ENCODE data around the gene SATL1.

Gene SATL1

GRCh38 chrX:85203461-85203970 lies 40.1 kb downstream of the SATL1 start:
- no peak overlapping the region for H3K27ac ChIP-seq (ENCODE audit: insufficient read depth, low read length, poor library complexity, severe bottlenecking)
- no peak overlapping the region for H3K4me3 ChIP-seq (ENCODE audit: insufficient read depth, low read depth, low read length, poor library complexity, severe bottlenecking)
- H3K9me3 ChIP-seq (ENCODE audit: control insufficient read depth, low read length), result no peaks in the 10 kb centered on the region
- no peaks in the 10 kb centered on the region for H3K4me1 ChIP-seq (ENCODE audit: control insufficient read depth, insufficient read depth, low read length, poor library complexity, severe bottlenecking)
- DNase-seq, result no peak
- H3K36me3 ChIP-seq (ENCODE audit: control insufficient read depth, insufficient read depth, low read length), result no peaks in the 10 kb centered on the region
- H3K27me3 ChIP-seq (replicated peaks; ENCODE audit: control insufficient read depth, insufficient read depth, low read length, poor library complexity, severe bottlenecking), result no peaks in the 10 kb centered on the region

GRCh38 chrX:85196319-85196718 lies 47.3 kb downstream of the SATL1 start:
- Histone ChIP-seq H3K4me1 (ENCODE audit: control insufficient read depth, insufficient read depth, low read length, poor library complexity, severe bottlenecking) (no peaks in the 10 kb centered on the region), H3K27ac (ENCODE audit: insufficient read depth, low read length, poor library complexity, severe bottlenecking) (no peak overlapping the region), H3K9me3 (ENCODE audit: control insufficient read depth, low read length) (no peaks in the 10 kb centered on the region), H3K27me3 (replicated peaks; ENCODE audit: control insufficient read depth, insufficient read depth, low read length, poor library complexity, severe bottlenecking) (no peaks in the 10 kb centered on the region), H3K36me3 (ENCODE audit: control insufficient read depth, insufficient read depth, low read length) (no peaks in the 10 kb centered on the region), H3K4me3 (ENCODE audit: insufficient read depth, low read depth, low read length, poor library complexity, severe bottlenecking) (no peak overlapping the region)
- no peak for DNase-seq

GRCh38 chrX:85159644-85160043 lies 83.9 kb downstream of the SATL1 start:
- Histone ChIP-seq H3K36me3 (ENCODE audit: control insufficient read depth, insufficient read depth, low read length) (no peaks in the 10 kb centered on the region), H3K27me3 (replicated peaks; ENCODE audit: control insufficient read depth, insufficient read depth, low read length, poor library complexity, severe bottlenecking) (no peaks in the 10 kb centered on the region), H3K9me3 (ENCODE audit: control insufficient read depth, low read length) (no peaks in the 10 kb centered on the region), H3K4me3 (ENCODE audit: insufficient read depth, low read depth, low read length, poor library complexity, severe bottlenecking) (no peak overlapping the region), H3K27ac (ENCODE audit: insufficient read depth, low read length, poor library complexity, severe bottlenecking) (no peak overlapping the region), H3K4me1 (ENCODE audit: control insufficient read depth, insufficient read depth, low read length, poor library complexity, severe bottlenecking) (no peaks in the 10 kb centered on the region)
- DNase-seq, result no peak

GRCh38 chrX:85140964-85141363 lies 102.6 kb downstream of the SATL1 start:
- Histone ChIP-seq H3K27ac (ENCODE audit: insufficient read depth, low read length, poor library complexity, severe bottlenecking) (no peak overlapping the region), H3K27me3 (replicated peaks; ENCODE audit: control insufficient read depth, insufficient read depth, low read length, poor library complexity, severe bottlenecking) (no peaks in the 10 kb centered on the region), H3K36me3 (ENCODE audit: control insufficient read depth, insufficient read depth, low read length) (no peaks in the 10 kb centered on the region), H3K9me3 (ENCODE audit: control insufficient read depth, low read length) (no peaks in the 10 kb centered on the region), H3K4me1 (ENCODE audit: control insufficient read depth, insufficient read depth, low read length, poor library complexity, severe bottlenecking) (no peaks in the 10 kb centered on the region), H3K4me3 (ENCODE audit: insufficient read depth, low read depth, low read length, poor library complexity, severe bottlenecking) (no peak overlapping the region)
- no peak for DNase-seq

- Histone ChIP-seq H3K4me3 (ENCODE audit: insufficient read depth, low read depth, low read length, poor library complexity, severe bottlenecking) (no peak overlapping the region), H3K27me3 (replicated peaks; ENCODE audit: control insufficient read depth, insufficient read depth, low read length, poor library complexity, severe bottlenecking) (no peaks in the 10 kb centered on the region), H3K36me3 (ENCODE audit: control insufficient read depth, insufficient read depth, low read length) (no peaks in the 10 kb centered on the region), H3K27ac (ENCODE audit: insufficient read depth, low read length, poor library complexity, severe bottlenecking) (no peak overlapping the region), H3K4me1 (ENCODE audit: control insufficient read depth, insufficient read depth, low read length, poor library complexity, severe bottlenecking) (no peaks in the 10 kb centered on the region), H3K9me3 (ENCODE audit: control insufficient read depth, low read length) (no peaks in the 10 kb centered on the region)
- DNase-seq, result no peak
Measured at GRCh38 chrX:85139422-85139821, 104.2 kb downstream of the SATL1 start.

GRCh38 chrX:85136409-85136808 lies 107.2 kb downstream of the SATL1 start:
- no peaks in the 10 kb centered on the region for H3K27me3 ChIP-seq (replicated peaks; ENCODE audit: control insufficient read depth, insufficient read depth, low read length, poor library complexity, severe bottlenecking)
- no peaks in the 10 kb centered on the region for H3K36me3 ChIP-seq (ENCODE audit: control insufficient read depth, insufficient read depth, low read length)
- H3K4me1 ChIP-seq (ENCODE audit: control insufficient read depth, insufficient read depth, low read length, poor library complexity, severe bottlenecking), result no peaks in the 10 kb centered on the region
- no peak for DNase-seq
- H3K4me3 ChIP-seq (ENCODE audit: insufficient read depth, low read depth, low read length, poor library complexity, severe bottlenecking), result no peak overlapping the region
- no peak overlapping the region for H3K27ac ChIP-seq (ENCODE audit: insufficient read depth, low read length, poor library complexity, severe bottlenecking)
- H3K9me3 ChIP-seq (ENCODE audit: control insufficient read depth, low read length), result no peaks in the 10 kb centered on the region

GRCh38 chrX:85115252-85115651 lies 128.3 kb downstream of the SATL1 start:
- no peak for DNase-seq
- Histone ChIP-seq H3K4me1 (ENCODE audit: control insufficient read depth, insufficient read depth, low read length, poor library complexity, severe bottlenecking) (no peaks in the 10 kb centered on the region), H3K27ac (ENCODE audit: insufficient read depth, low read length, poor library complexity, severe bottlenecking) (no peak overlapping the region), H3K4me3 (ENCODE audit: insufficient read depth, low read depth, low read length, poor library complexity, severe bottlenecking) (no peak overlapping the region), H3K36me3 (ENCODE audit: control insufficient read depth, insufficient read depth, low read length) (no peaks in the 10 kb centered on the region), H3K9me3 (ENCODE audit: control insufficient read depth, low read length) (no peaks in the 10 kb centered on the region), H3K27me3 (replicated peaks; ENCODE audit: control insufficient read depth, insufficient read depth, low read length, poor library complexity, severe bottlenecking) (no peaks in the 10 kb centered on the region)

GRCh38 chrX:85114776-85115175 lies 128.8 kb downstream of the SATL1 start:
- no peaks in the 10 kb centered on the region for H3K9me3 ChIP-seq (ENCODE audit: control insufficient read depth, low read length)
- no peak for DNase-seq
- H3K27ac ChIP-seq (ENCODE audit: insufficient read depth, low read length, poor library complexity, severe bottlenecking), result no peak overlapping the region
- no peaks in the 10 kb centered on the region for H3K27me3 ChIP-seq (replicated peaks; ENCODE audit: control insufficient read depth, insufficient read depth, low read length, poor library complexity, severe bottlenecking)
- no peaks in the 10 kb centered on the region for H3K4me1 ChIP-seq (ENCODE audit: control insufficient read depth, insufficient read depth, low read length, poor library complexity, severe bottlenecking)
- H3K36me3 ChIP-seq (ENCODE audit: control insufficient read depth, insufficient read depth, low read length), result no peaks in the 10 kb centered on the region
- no peak overlapping the region for H3K4me3 ChIP-seq (ENCODE audit: insufficient read depth, low read depth, low read length, poor library complexity, severe bottlenecking)

GRCh38 chrX:85114171-85114570 lies 129.4 kb downstream of the SATL1 start:
- H3K27me3 ChIP-seq (replicated peaks; ENCODE audit: control insufficient read depth, insufficient read depth, low read length, poor library complexity, severe bottlenecking), result no peaks in the 10 kb centered on the region
- H3K9me3 ChIP-seq (ENCODE audit: control insufficient read depth, low read length), result no peaks in the 10 kb centered on the region
- H3K4me1 ChIP-seq (ENCODE audit: control insufficient read depth, insufficient read depth, low read length, poor library complexity, severe bottlenecking), result no peaks in the 10 kb centered on the region
- no peaks in the 10 kb centered on the region for H3K36me3 ChIP-seq (ENCODE audit: control insufficient read depth, insufficient read depth, low read length)
- DNase-seq, result no peak
- H3K4me3 ChIP-seq (ENCODE audit: insufficient read depth, low read depth, low read length, poor library complexity, severe bottlenecking), result no peak overlapping the region
- no peak overlapping the region for H3K27ac ChIP-seq (ENCODE audit: insufficient read depth, low read length, poor library complexity, severe bottlenecking)

GRCh38 chrX:85113746-85114145 lies 129.8 kb downstream of the SATL1 start:
- no peak for DNase-seq
- H3K4me1 ChIP-seq (ENCODE audit: control insufficient read depth, insufficient read depth, low read length, poor library complexity, severe bottlenecking), result no peaks in the 10 kb centered on the region
- H3K9me3 ChIP-seq (ENCODE audit: control insufficient read depth, low read length), result no peaks in the 10 kb centered on the region
- no peaks in the 10 kb centered on the region for H3K27me3 ChIP-seq (replicated peaks; ENCODE audit: control insufficient read depth, insufficient read depth, low read length, poor library complexity, severe bottlenecking)
- no peaks in the 10 kb centered on the region for H3K36me3 ChIP-seq (ENCODE audit: control insufficient read depth, insufficient read depth, low read length)
- H3K27ac ChIP-seq (ENCODE audit: insufficient read depth, low read length, poor library complexity, severe bottlenecking), result no peak overlapping the region
- H3K4me3 ChIP-seq (ENCODE audit: insufficient read depth, low read depth, low read length, poor library complexity, severe bottlenecking), result no peak overlapping the region

- Histone ChIP-seq H3K9me3 (ENCODE audit: control insufficient read depth, low read length) (no peaks in the 10 kb centered on the region), H3K4me3 (ENCODE audit: insufficient read depth, low read depth, low read length, poor library complexity, severe bottlenecking) (no peak overlapping the region), H3K36me3 (ENCODE audit: control insufficient read depth, insufficient read depth, low read length) (no peaks in the 10 kb centered on the region), H3K4me1 (ENCODE audit: control insufficient read depth, insufficient read depth, low read length, poor library complexity, severe bottlenecking) (no peaks in the 10 kb centered on the region), H3K27ac (ENCODE audit: insufficient read depth, low read length, poor library complexity, severe bottlenecking) (no peak overlapping the region), H3K27me3 (replicated peaks; ENCODE audit: control insufficient read depth, insufficient read depth, low read length, poor library complexity, severe bottlenecking) (no peaks in the 10 kb centered on the region)
- DNase-seq, result no peak
Measured at GRCh38 chrX:85112293-85112692, 131.3 kb downstream of the SATL1 start.

All from effector memory CD4-positive, alpha-beta T cell (primary cell).